Naive thymus-derived CD4-positive, alpha-beta T cell (primary cell): ENCODE measurements around the gene TPGS1. TPM values are rescaled to one million over a fixed set of nuclear protein-coding genes. Genes with fewer than 3 reads are reported as not detected.

Experiments used
- ATAC-seq: fragments of 150-1000 bp; cut with Tn5 transposase; 2 replicates; pipeline ENCODE4 v1.10.0; 2021; ENCODE audit warnings: mild to moderate bottlenecking, moderate library complexity
- CTCF ChIA-PET: fragments of 350-600 bp; sonication (Branson Sonifier 250); formaldehyde crosslinking; loops from one replicate; lab custom pipeline; 2021; ENCODE audit warnings: antibody characterized with exemption; lab: Charles Lee
- POLR2A ChIA-PET: fragments of 350-600 bp; sonication (Branson Sonifier 250); formaldehyde crosslinking; loops from one replicate; lab custom pipeline; 2021; ENCODE audit warnings: antibody characterized with exemption, inconsistent platforms; lab: Charles Lee
- DNase-seq, 9 donors: peaks; one replicate each; pipeline versions ENCODE4 v3.0.0 to v3.0.0-alpha.2; 2020 to 2022; ENCODE audit warnings: mixed read lengths in 1 of 9
- H3K27ac ChIP-seq: one replicate; pipeline ENCODE4 v1.7.0; 2013; ENCODE audit warnings: mild to moderate bottlenecking, low read depth, low read length, moderate library complexity
- H3K27me3 ChIP-seq, 2 donors: one replicate each; pipeline ENCODE4 v1.7.0; 2013; ENCODE audit warnings: low read length in 2 of 2, mild to moderate bottlenecking in 2 of 2, moderate library complexity in 2 of 2; ENCODE audit not compliant: control insufficient read depth in 2 of 2, insufficient read depth in 2 of 2
- H3K36me3 ChIP-seq, 3 experiments: 1 replicate in 2 of 3; 2 replicates in 1 of 3; pipeline ENCODE4 v1.7.0; 2013; ENCODE audit warnings: low read length in 3 of 3, mild to moderate bottlenecking in 3 of 3, moderate library complexity in 1 of 3; ENCODE audit not compliant: insufficient read depth in 3 of 3, control insufficient read depth in 2 of 3
- H3K4me1 ChIP-seq, 2 donors: one replicate each; pipeline ENCODE4 v1.7.0; 2013; ENCODE audit warnings: low read length in 2 of 2, mild to moderate bottlenecking in 2 of 2, moderate library complexity in 1 of 2; ENCODE audit not compliant: control insufficient read depth in 2 of 2, insufficient read depth in 2 of 2
- H3K4me3 ChIP-seq: 2 replicates; pipeline ENCODE4 v1.7.0; 2013; ENCODE audit warnings: mild to moderate bottlenecking, low read length
- H3K9me3 ChIP-seq, 3 experiments: 1 replicate in 2 of 3; 2 replicates in 1 of 3; pipeline ENCODE4 v1.7.0; 2013; ENCODE audit warnings: low read length in 3 of 3; ENCODE audit not compliant: control insufficient read depth in 2 of 3
- H3K27ac Mint-ChIP-seq, 9 donors: one replicate each; pipeline ENCODE4 v1.8.0; 2020 to 2022; ENCODE audit warnings: mixed read lengths in 9 of 9, mild to moderate bottlenecking in 8 of 9, moderate library complexity in 5 of 9, inconsistent platforms in 2 of 9
- H3K27me3 Mint-ChIP-seq, 5 donors: one replicate each; pipeline ENCODE4 v1.8.0; 2021 to 2022; ENCODE audit warnings: mixed read lengths in 5 of 5, mild to moderate bottlenecking in 1 of 5
- H3K36me3 Mint-ChIP-seq, 5 donors: one replicate each; pipeline ENCODE4 v1.8.0; 2020 to 2022; ENCODE audit warnings: mixed read lengths in 5 of 5, mild to moderate bottlenecking in 3 of 5, inconsistent platforms in 1 of 5
- H3K4me1 Mint-ChIP-seq, 7 donors: one replicate each; pipeline ENCODE4 v1.8.0; 2020 to 2022; ENCODE audit warnings: mixed read lengths in 7 of 7, mild to moderate bottlenecking in 3 of 7, inconsistent platforms in 1 of 7
- H3K4me3 Mint-ChIP-seq, 10 donors: one replicate each; pipeline ENCODE4 v1.8.0; 2020 to 2022; ENCODE audit warnings: mild to moderate bottlenecking in 10 of 10, mixed read lengths in 10 of 10, moderate library complexity in 6 of 10, inconsistent platforms in 2 of 10
- H3K9me3 Mint-ChIP-seq, 11 donors: one replicate each; pipeline ENCODE4 v1.8.0; 2020 to 2022; ENCODE audit warnings: mixed read lengths in 11 of 11, mild to moderate bottlenecking in 4 of 11, inconsistent platforms in 1 of 11, moderate library complexity in 1 of 11
- intact Hi-C, 2 donors: fragments of 100-400 bp; cut with micrococcal nuclease; formaldehyde crosslinking; loops; one replicate each; pipeline ENCODE4 v1.15.1; 2023
- polyA plus RNA-seq, 2 donors: library from polyadenylated mRNA; unstranded; fragments of 300-500 nt; fragmentation: Illumina TruSeq; gene quantifications; one replicate each; pipeline ENCODE4 v1.2.3, GENCODE V29; 2021
- total RNA-seq, 6 experiments: library from RNA in 5 of 6; stranded (reverse) in 5 of 6; gene quantifications; 1 replicate in 5 of 6; 2 replicates in 1 of 6; pipeline ENCODE4 v1.2.3 and lab custom pipeline; 2021 to 2026

TPGS1 gene
- total and polyA plus RNA-seq, 7 experiments from 2014 or later: 21.6 to 36.4 (median 24.2) TPM

GRCh38 chr19:510606-511100 is 3.4 kb downstream of the TPGS1 start:
- Mint-ChIP-seq H3K4me3 (peak overlapping the region; percentile 84 to 95 (median 88)), H3K4me1 (peaks cover 29 to 65% (median 43%) of the 10 kb centered on the region in 7 donors), H3K27ac (peak overlapping the region; percentile 93 to 100 (median 98)), H3K27me3 (no peaks in the 10 kb centered on the region), H3K36me3 (peaks cover 0 to 22% (median 3%) of the 10 kb centered on the region in 5 donors), H3K9me3 (peaks cover 0 to 4% (median 0%) of the 10 kb centered on the region in 11 donors)
- Histone ChIP-seq H3K36me3 (peaks cover 0 to 6% (median 0%) of the 10 kb centered on the region in 3 experiments), H3K4me3 (peak overlapping the region; percentile 68), H3K27me3 (no peaks in the 10 kb centered on the region), H3K27ac (peak overlapping the region; percentile 98), H3K9me3 (no peaks in the 10 kb centered on the region), H3K4me1 (peaks cover 38 to 48% of the 10 kb centered on the region in 2 donors)
- intact Hi-C loops: loop anchor here (1.0 to 2.0 kb wide), 9 partner anchors 9 to 287 kb away; partner anchors contain the start of genes CDC34 (in 2 of the 2), BSG (in 1 of the 2) and PTBP1 (in 1 of the 2)
- ATAC-seq: peak; percentile 70
- ChIA-PET POLR2A (interaction anchor here (0.6 to 4.0 kb wide), 18 partner anchors 10 to 926 kb away, joined by 3 to 70 read pairs (median 4); partner anchors contain the start of genes BSG, CDC34 and RNF126), CTCF (interaction anchor here (0.6 to 3.9 kb wide), 8 partner anchors 11 to 229 kb away, joined by 3 to 28 read pairs (median 4); partner anchors contain the start of gene CDC34)
- DNase-seq: peak; percentile 89 to 95 (median 92)

- H3K9me3 Mint-ChIP-seq: peaks cover 0 to 4% (median 0%) of the 10 kb centered on the region in 11 donors
- Histone ChIP-seq H3K4me1 (peaks cover 36 to 45% of the 10 kb centered on the region in 2 donors), H3K9me3 (no peaks in the 10 kb centered on the region), H3K27ac (peak overlapping the region; percentile 98), H3K27me3 (no peaks in the 10 kb centered on the region), H3K4me3 (peak overlapping the region; percentile 68), H3K36me3 (peaks cover 0 to 6% (median 0%) of the 10 kb centered on the region in 3 experiments)
- ATAC-seq (peak; percentile 73), DNase-seq (peak; percentile 73 to 97 (median 96))
- no peaks in the 10 kb centered on the region for H3K27me3 Mint-ChIP-seq
- ChIA-PET POLR2A (interaction anchor here (0.7 to 4.0 kb wide), 16 partner anchors 9 to 925 kb away, joined by 3 to 70 read pairs (median 5); partner anchors contain the start of genes BSG, CDC34 and RNF126), CTCF (interaction anchor here (0.5 to 3.9 kb wide), 9 partner anchors 10 to 228 kb away, joined by 3 to 28 read pairs (median 3); partner anchors contain the start of gene CDC34)
- H3K4me3 Mint-ChIP-seq: peak overlapping the region; percentile 84 to 95 (median 88)
- peaks cover 0 to 22% (median 3%) of the 10 kb centered on the region in 5 donors for H3K36me3 Mint-ChIP-seq
- intact Hi-C loops: loop anchor here (1.0 to 2.0 kb wide), 9 partner anchors 8 to 286 kb away; partner anchors contain the start of genes CDC34 (in 2 of the 2), BSG (in 1 of the 2) and PTBP1 (in 1 of the 2)
- peaks cover 34 to 66% (median 45%) of the 10 kb centered on the region in 7 donors for H3K4me1 Mint-ChIP-seq
- H3K27ac Mint-ChIP-seq: peak overlapping the region; percentile 93 to 100 (median 98)
These were observed 4.0 kb downstream of the TPGS1 start for GRCh38 chr19:511101-511851.

- peaks cover 36 to 67% (median 47%) of the 10 kb centered on the region in 7 donors for H3K4me1 Mint-ChIP-seq
- Histone ChIP-seq H3K9me3 (no peaks in the 10 kb centered on the region), H3K4me3 (no peak overlapping the region), H3K27me3 (no peaks in the 10 kb centered on the region), H3K36me3 (peaks cover 0 to under 1% (median 0%) of the 10 kb centered on the region in 3 experiments), H3K27ac (peak overlapping the region; percentile 98), H3K4me1 (peaks cover 34 to 43% of the 10 kb centered on the region in 2 donors)
- H3K27me3 Mint-ChIP-seq: no peaks in the 10 kb centered on the region
- H3K36me3 Mint-ChIP-seq: peaks cover 0 to 27% (median 3%) of the 10 kb centered on the region in 5 donors
- H3K9me3 Mint-ChIP-seq: peaks cover 0 to 2% (median 0%) of the 10 kb centered on the region in 11 donors
- DNase-seq: no peak
- H3K27ac Mint-ChIP-seq: peak overlapping the region; percentile 93 to 100 (median 98)
- CTCF ChIA-PET: no interaction called here
- POLR2A ChIA-PET: interaction anchor here (0.7 to 4.0 kb wide), 2 partner anchors 18 to 122 kb away, joined by 3 to 70 read pairs; partner anchors contain the start of gene CDC34
- peak overlapping the region in 2 of 10 donors; percentile 84 to 87 for H3K4me3 Mint-ChIP-seq
- intact Hi-C loops: no loop called here
- ATAC-seq: no peak
These were observed 5.5 kb downstream of the TPGS1 start for GRCh38 chr19:512547-513365.

GRCh38 chr19:513368-514165 is 6.3 kb downstream of the TPGS1 start:
- intact Hi-C loops: no loop called here
- ATAC-seq: no peak
- peak overlapping the region; percentile 31 to 98 (median 83) for H3K27ac Mint-ChIP-seq
- H3K4me1 Mint-ChIP-seq: peaks cover 31 to 59% (median 42%) of the 10 kb centered on the region in 7 donors
- POLR2A ChIA-PET: interaction anchor here (0.7 kb wide), 1 partner anchor 121 kb away, joined by 3 read pairs; no protein-coding TSS in a partner anchor
- no peak overlapping the region for H3K4me3 ChIP-seq
- no peaks in the 10 kb centered on the region for H3K36me3 ChIP-seq
- H3K9me3 Mint-ChIP-seq: peaks cover 0 to 2% (median 0%) of the 10 kb centered on the region in 11 donors
- no peaks in the 10 kb centered on the region for H3K27me3 ChIP-seq
- peak overlapping the region; percentile 98 for H3K27ac ChIP-seq
- no peak for DNase-seq
- H3K9me3 ChIP-seq: no peaks in the 10 kb centered on the region
- no peaks in the 10 kb centered on the region for H3K27me3 Mint-ChIP-seq
- peak overlapping the region in 1 of 10 donors; percentile 36 for H3K4me3 Mint-ChIP-seq
- H3K4me1 ChIP-seq: peaks cover 26 to 35% of the 10 kb centered on the region in 2 donors
- CTCF ChIA-PET: no interaction called here
- H3K36me3 Mint-ChIP-seq: peaks cover 0 to 23% (median 3%) of the 10 kb centered on the region in 5 donors

GRCh38 chr19:514166-514663 is 6.9 kb downstream of the TPGS1 start:
- H3K4me3 ChIP-seq: no peak overlapping the region
- peaks cover 0 to 18% (median 0%) of the 10 kb centered on the region in 5 donors for H3K36me3 Mint-ChIP-seq
- peaks cover 25 to 52% (median 36%) of the 10 kb centered on the region in 7 donors for H3K4me1 Mint-ChIP-seq
- intact Hi-C loops: no loop called here
- H3K36me3 ChIP-seq: no peaks in the 10 kb centered on the region
- no peaks in the 10 kb centered on the region for H3K27me3 Mint-ChIP-seq
- no peaks in the 10 kb centered on the region for H3K27me3 ChIP-seq
- H3K4me3 Mint-ChIP-seq: peak overlapping the region in 2 of 10 donors; percentile 36 to 41
- H3K4me1 ChIP-seq: peaks cover 21 to 29% of the 10 kb centered on the region in 2 donors
- H3K27ac ChIP-seq: peak overlapping the region; percentile 98
- no peaks in the 10 kb centered on the region for H3K9me3 ChIP-seq
- ATAC-seq: no peak
- peaks cover 0 to 2% (median 0%) of the 10 kb centered on the region in 11 donors for H3K9me3 Mint-ChIP-seq
- peak overlapping the region; percentile 31 to 98 (median 83) for H3K27ac Mint-ChIP-seq
- ChIA-PET CTCF (no interaction called here), POLR2A (interaction anchor here (0.6 kb wide), 1 partner anchor 17 kb away, joined by 4 read pairs; no protein-coding TSS in a partner anchor)
- DNase-seq: no peak
